ENCODE data around the gene LINC00305.

DNA sequence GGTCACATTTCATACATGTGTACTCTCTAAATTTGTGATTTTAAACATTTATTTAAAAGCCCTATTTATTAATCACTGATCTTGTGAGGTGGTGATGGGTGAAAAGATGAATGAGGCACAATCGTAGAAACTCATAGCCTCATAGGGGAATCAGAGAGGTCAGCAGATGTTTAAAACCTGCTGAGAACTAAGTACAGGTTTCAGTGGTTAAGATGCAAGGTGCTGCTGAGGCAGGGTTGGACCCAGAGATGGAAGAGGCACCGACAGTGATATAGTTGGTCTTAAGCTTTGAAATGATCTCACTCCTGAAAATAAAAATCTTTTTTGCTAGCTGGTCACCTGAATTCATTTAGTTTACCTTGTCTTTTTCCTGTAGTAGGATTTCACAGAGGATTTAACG lies 49.6 kb downstream of the LINC00305 start:
- TF ChIP-seq ZNF274 (CRISPR knock-in tag; IDR thresholded peaks at IDR 0.05) (no peak), ZNF775 (CRISPR knock-in tag; IDR thresholded peaks at IDR 0.05; ENCODE audit: borderline replicate concordance) (no peak), SIN3A (IDR thresholded peaks at IDR 0.05; ENCODE audit: borderline replicate concordance, low read depth, low read length) (no peak), ZNF558 (CRISPR knock-in tag; IDR thresholded peaks at IDR 0.05; ENCODE audit: borderline replicate concordance) (no peak), ZNF441 (CRISPR knock-in tag; IDR thresholded peaks at IDR 0.05; ENCODE audit: borderline replicate concordance) (no peak), EZH2 (conservative IDR thresholded peaks at IDR 0.05; ENCODE audit: low read depth, low read length) (no peak), BRCA1 (CRISPR knock-in tag; IDR thresholded peaks at IDR 0.05) (no peak), USF2 (IDR thresholded peaks at IDR 0.05; ENCODE audit: low read depth, low read length) (no peak), USF2 (CRISPR knock-in tag; IDR thresholded peaks at IDR 0.05; ENCODE audit: borderline replicate concordance) (no peak), ATF2 (CRISPR knock-in tag; IDR thresholded peaks at IDR 0.05) (no peak), POLR2A (IDR thresholded peaks at IDR 0.05; ENCODE audit: insufficient read depth in 1 of 2, low read depth in 2 of 2, low read length in 2 of 2) (no peak), ZNF331 (CRISPR knock-in tag; IDR thresholded peaks at IDR 0.05) (no peak)
- TF ChIP-seq, protein P1, sequence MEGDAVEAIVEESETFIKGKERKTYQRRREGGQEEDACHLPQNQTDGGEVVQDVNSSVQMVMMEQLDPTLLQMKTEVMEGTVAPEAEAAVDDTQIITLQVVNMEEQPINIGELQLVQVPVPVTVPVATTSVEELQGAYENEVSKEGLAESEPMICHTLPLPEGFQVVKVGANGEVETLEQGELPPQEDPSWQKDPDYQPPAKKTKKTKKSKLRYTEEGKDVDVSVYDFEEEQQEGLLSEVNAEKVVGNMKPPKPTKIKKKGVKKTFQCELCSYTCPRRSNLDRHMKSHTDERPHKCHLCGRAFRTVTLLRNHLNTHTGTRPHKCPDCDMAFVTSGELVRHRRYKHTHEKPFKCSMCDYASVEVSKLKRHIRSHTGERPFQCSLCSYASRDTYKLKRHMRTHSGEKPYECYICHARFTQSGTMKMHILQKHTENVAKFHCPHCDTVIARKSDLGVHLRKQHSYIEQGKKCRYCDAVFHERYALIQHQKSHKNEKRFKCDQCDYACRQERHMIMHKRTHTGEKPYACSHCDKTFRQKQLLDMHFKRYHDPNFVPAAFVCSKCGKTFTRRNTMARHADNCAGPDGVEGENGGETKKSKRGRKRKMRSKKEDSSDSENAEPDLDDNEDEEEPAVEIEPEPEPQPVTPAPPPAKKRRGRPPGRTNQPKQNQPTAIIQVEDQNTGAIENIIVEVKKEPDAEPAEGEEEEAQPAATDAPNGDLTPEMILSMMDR (CRISPR knock-in tag; IDR thresholded peaks at IDR 0.05): no peak
